ENCODE results near the gene NPTXR. TPM values are rescaled to one million over a fixed set of nuclear protein-coding genes. Genes with fewer than 3 reads are reported as not detected.

The NPTXR gene
- total and polyA plus RNA-seq, 2 of the 4 experiments (the other 2 are of a cell fraction): 0.36 to 2.2 TPM

DNA sequence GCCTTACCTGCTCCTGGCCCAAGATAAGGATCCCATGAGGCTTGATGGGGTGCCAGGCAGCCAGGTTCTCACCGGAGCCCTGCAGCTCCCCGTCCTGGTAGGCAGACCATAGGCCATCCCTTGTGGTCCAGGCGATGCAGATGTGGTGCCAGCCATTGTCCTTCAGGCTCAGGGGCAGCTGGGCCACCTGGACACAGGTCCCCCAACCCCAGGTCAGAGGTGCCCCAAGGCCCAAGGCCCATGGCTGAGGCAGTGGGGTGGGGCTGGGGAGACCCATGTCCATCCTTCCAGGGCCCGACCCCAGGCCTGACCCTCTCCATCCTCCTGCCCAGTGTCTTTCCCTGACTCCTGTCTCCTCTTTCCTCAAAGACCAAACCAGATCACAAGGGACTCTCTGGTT lies 20.8 kb downstream of the NPTXR start:
- Histone ChIP-seq H3K4me3 (ENCODE audit: insufficient read depth, low read depth, low read length) (no peak overlapping the region), H2AFZ (replicated peaks; ENCODE audit: low read length, poor library complexity) (no peak overlapping the region), H2BK20ac (ENCODE audit: low read depth, low read length) (no peak overlapping the region), H3K14ac (replicated peaks; ENCODE audit: low read depth, low read length) (no peak overlapping the region), H4K20me1 (ENCODE audit: insufficient read depth, low read length) (no peaks in the 10 kb centered on the region; the same call in 1 of the 2 replicates), H4K91ac (ENCODE audit: insufficient read depth, low read depth, low read length) (no peak overlapping the region), H3K9ac (ENCODE audit: low read depth, low read length) (no peak overlapping the region), H3K27ac (ENCODE audit: insufficient read depth, low read length) (no peak overlapping the region), H4K5ac (ENCODE audit: low read depth, low read length) (no peak overlapping the region), H3K23ac (ENCODE audit: low read depth, low read length) (no peak overlapping the region), H3K79me1 (ENCODE audit: low read depth in 1 of 2, low read length in 2 of 2) (no peaks in the 10 kb centered on the region), H2BK120ac (ENCODE audit: low read depth, low read length) (no peak overlapping the region), H3K27me3 (ENCODE audit: control insufficient read depth, insufficient read depth, low read length) (peaks cover 21% of the 10 kb centered on the region), H3K18ac (ENCODE audit: low read depth, low read length) (no peak overlapping the region), H3K9me3 (ENCODE audit: control insufficient read depth, insufficient read depth, low read length) (no peaks in the 10 kb centered on the region), H3K4ac (ENCODE audit: low read depth, low read length) (no peak overlapping the region), H4K8ac (ENCODE audit: low read depth in 2 of 2, low read length in 2 of 2) (no peak overlapping the region), H3K56ac (ENCODE audit: extremely low read depth, insufficient read depth, low read length) (no peak overlapping the region), H2AK5ac (ENCODE audit: low read depth, low read length) (no peak overlapping the region), H2BK5ac (ENCODE audit: low read depth, low read length, poor library complexity, severe bottlenecking) (no peak overlapping the region), H2AK9ac (replicated peaks; ENCODE audit: low read depth, low read length, poor library complexity) (no peak overlapping the region), H3K4me2 (ENCODE audit: low read depth, low read length) (no peak overlapping the region), H2BK15ac (ENCODE audit: low read depth, low read length) (no peak overlapping the region), H3K36me3 (ENCODE audit: control insufficient read depth, insufficient read depth, low read length) (no peaks in the 10 kb centered on the region), H3K9me1 (ENCODE audit: insufficient read depth, low read length) (no peaks in the 10 kb centered on the region), H3K4me1 (ENCODE audit: control insufficient read depth, insufficient read depth, low read length) (no peaks in the 10 kb centered on the region)
- dilution Hi-C loops (cut with HindIII; ENCODE audit: low sequenced_read_pairs, unreplicated experiment) (no loop called here), in situ Hi-C loops (cut with MboI; ENCODE audit: low sequenced_read_pairs) (no loop called here), intact Hi-C loops (cut with micrococcal nuclease) (no loop called here)
- 100% methylated on average over 1 of the region's 4 CpGs; no CpG with 5 or more reads in 1 of the 2 experiments for WGBS, 2 experiments (ENCODE audit: extremely low coverage in 2 of 2, insufficient read length in 1 of 2)
- DNase-seq (no peak), ATAC-seq (ENCODE audit: low read depth) (no peak)
- POLR2A ChIA-PET (ENCODE audit: unreplicated experiment): no interaction called here
- CTCF ChIA-PET: no interaction called here
- BruUV-seq (replicated peaks): no TSS peak
- TF ChIP-seq CHD1 (IDR thresholded peaks at IDR 0.05; ENCODE audit: low read depth, low read length) (no peak), FOS (IDR thresholded peaks at IDR 0.05; ENCODE audit: low read depth, low read length) (no peak), SMC3 (IDR thresholded peaks at IDR 0.05; ENCODE audit: low read depth, low read length) (no peak), RFX5 (IDR thresholded peaks at IDR 0.05; ENCODE audit: low read depth, low read length) (no peak), MAZ (IDR thresholded peaks at IDR 0.05; ENCODE audit: borderline replicate concordance, low read depth, low read length) (no peak), CEBPB (IDR thresholded peaks at IDR 0.05; ENCODE audit: low read depth, low read length) (no peak), USF2 (IDR thresholded peaks at IDR 0.05; ENCODE audit: low read depth, low read length) (no peak), RAD21 (IDR thresholded peaks at IDR 0.05; ENCODE audit: low read length) (no peak), MAFK (IDR thresholded peaks at IDR 0.05; ENCODE audit: low read depth, low read length) (no peak), POLR2A (IDR thresholded peaks at IDR 0.05; ENCODE audit: low read depth, low read length) (no peak), BHLHE40 (IDR thresholded peaks at IDR 0.05; ENCODE audit: low read depth, low read length) (no peak), MXI1 (IDR thresholded peaks at IDR 0.05; ENCODE audit: borderline replicate concordance, low read depth, low read length) (no peak), RCOR1 (IDR thresholded peaks at IDR 0.05; ENCODE audit: insufficient replicate concordance, low read length) (no peak), NFE2L2 (IDR thresholded peaks at IDR 0.05; ENCODE audit: low read depth, low read length) (no peak)
- TF ChIP-seq, protein P1, sequence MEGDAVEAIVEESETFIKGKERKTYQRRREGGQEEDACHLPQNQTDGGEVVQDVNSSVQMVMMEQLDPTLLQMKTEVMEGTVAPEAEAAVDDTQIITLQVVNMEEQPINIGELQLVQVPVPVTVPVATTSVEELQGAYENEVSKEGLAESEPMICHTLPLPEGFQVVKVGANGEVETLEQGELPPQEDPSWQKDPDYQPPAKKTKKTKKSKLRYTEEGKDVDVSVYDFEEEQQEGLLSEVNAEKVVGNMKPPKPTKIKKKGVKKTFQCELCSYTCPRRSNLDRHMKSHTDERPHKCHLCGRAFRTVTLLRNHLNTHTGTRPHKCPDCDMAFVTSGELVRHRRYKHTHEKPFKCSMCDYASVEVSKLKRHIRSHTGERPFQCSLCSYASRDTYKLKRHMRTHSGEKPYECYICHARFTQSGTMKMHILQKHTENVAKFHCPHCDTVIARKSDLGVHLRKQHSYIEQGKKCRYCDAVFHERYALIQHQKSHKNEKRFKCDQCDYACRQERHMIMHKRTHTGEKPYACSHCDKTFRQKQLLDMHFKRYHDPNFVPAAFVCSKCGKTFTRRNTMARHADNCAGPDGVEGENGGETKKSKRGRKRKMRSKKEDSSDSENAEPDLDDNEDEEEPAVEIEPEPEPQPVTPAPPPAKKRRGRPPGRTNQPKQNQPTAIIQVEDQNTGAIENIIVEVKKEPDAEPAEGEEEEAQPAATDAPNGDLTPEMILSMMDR (conservative IDR thresholded peaks at IDR 0.05; ENCODE audit: low read depth, low read length): no peak
- TF ChIP-seq, protein P2, sequence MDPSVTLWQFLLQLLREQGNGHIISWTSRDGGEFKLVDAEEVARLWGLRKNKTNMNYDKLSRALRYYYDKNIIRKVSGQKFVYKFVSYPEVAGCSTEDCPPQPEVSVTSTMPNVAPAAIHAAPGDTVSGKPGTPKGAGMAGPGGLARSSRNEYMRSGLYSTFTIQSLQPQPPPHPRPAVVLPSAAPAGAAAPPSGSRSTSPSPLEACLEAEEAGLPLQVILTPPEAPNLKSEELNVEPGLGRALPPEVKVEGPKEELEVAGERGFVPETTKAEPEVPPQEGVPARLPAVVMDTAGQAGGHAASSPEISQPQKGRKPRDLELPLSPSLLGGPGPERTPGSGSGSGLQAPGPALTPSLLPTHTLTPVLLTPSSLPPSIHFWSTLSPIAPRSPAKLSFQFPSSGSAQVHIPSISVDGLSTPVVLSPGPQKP (IDR thresholded peaks at IDR 0.05; ENCODE audit: borderline replicate concordance, low read depth, low read length): no peak

Data from IMR-90 (cell line).